DMS79 (cell line): ENCODE data around the gene TRIO.

Experiments
- DNase-seq: peaks from one replicate; lab custom pipeline; 2025; lab: John Stamatoyannopoulos, UW

The TRIO gene

GRCh38 chr5:14226554-14226953 is 83.4 kb downstream of the TRIO start:
- DNase-seq, result no peak

- no peak for DNase-seq
Observed at GRCh38 chr5:14226992-14227391, 83.8 kb downstream of the TRIO start.

GRCh38 chr5:14227513-14227912 is 84.4 kb downstream of the TRIO start:
- DNase-seq, result no peak

GRCh38 chr5:14228219-14228618 is 85.1 kb downstream of the TRIO start:
- no peak for DNase-seq

- DNase-seq, result no peak
Observed at GRCh38 chr5:14229181-14229580, 86.0 kb downstream of the TRIO start.

GRCh38 chr5:14229734-14230133 is 86.6 kb downstream of the TRIO start:
- DNase-seq, result no peak

- no peak for DNase-seq
Observed at GRCh38 chr5:14231156-14231555, 88.0 kb downstream of the TRIO start.

GRCh38 chr5:14231890-14232289 is 88.7 kb downstream of the TRIO start:
- no peak for DNase-seq

- DNase-seq, result no peak
Observed at GRCh38 chr5:14234204-14234603, 91.1 kb downstream of the TRIO start.

- no peak for DNase-seq
Observed at GRCh38 chr5:14235872-14236271, 92.7 kb downstream of the TRIO start.

- no peak for DNase-seq
Observed at GRCh38 chr5:14236757-14237156, 93.6 kb downstream of the TRIO start.

GRCh38 chr5:14237317-14238086 is 94.4 kb downstream of the TRIO start:
- no peak for DNase-seq

- no peak for DNase-seq
Observed at GRCh38 chr5:14238272-14238671, 95.1 kb downstream of the TRIO start.

- DNase-seq, result no peak
Observed at GRCh38 chr5:14239404-14239803, 96.3 kb downstream of the TRIO start.

- DNase-seq, result no peak
Observed at GRCh38 chr5:14239951-14240350, 96.8 kb downstream of the TRIO start.

GRCh38 chr5:14240359-14240758 is 97.2 kb downstream of the TRIO start:
- DNase-seq, result no peak

GRCh38 chr5:14241141-14241540 is 98.0 kb downstream of the TRIO start:
- DNase-seq, result no peak

GRCh38 chr5:14242447-14242846 is 99.3 kb downstream of the TRIO start:
- DNase-seq, result no peak

- DNase-seq, result no peak
Observed at GRCh38 chr5:14242871-14243383, 99.8 kb downstream of the TRIO start.

- no peak for DNase-seq
Observed at GRCh38 chr5:14243766-14244165, 100.6 kb downstream of the TRIO start.

GRCh38 chr5:14244721-14245120 is 101.6 kb downstream of the TRIO start:
- no peak for DNase-seq

- DNase-seq, result no peak
Observed at GRCh38 chr5:14245132-14245925, 102.2 kb downstream of the TRIO start.

- DNase-seq, result no peak
Observed at GRCh38 chr5:14246350-14247053, 103.4 kb downstream of the TRIO start.
